OCI-LY3 (cell line): ENCODE results near the gene BTNL8.

ENCODE experiments used
- EZH2phosphoT487 ChIP-seq: fragments of 200-600 bp; shearing (Covaris generic); IDR thresholded peaks from 2 replicates; pipeline ENCODE4 v1.6.1; 2018; ENCODE audit warnings: antibody characterized with exemption, mixed run types, low read depth
- TF ChIP-seq, protein P1 (sequence below): fragments of 200-600, 300-600 bp; sonication (generic); IDR thresholded peaks from 2 replicates; pipeline ENCODE4 v1.5.1; 2014; ENCODE audit warnings: antibody characterized with exemption, low read length, low read depth

DNA sequence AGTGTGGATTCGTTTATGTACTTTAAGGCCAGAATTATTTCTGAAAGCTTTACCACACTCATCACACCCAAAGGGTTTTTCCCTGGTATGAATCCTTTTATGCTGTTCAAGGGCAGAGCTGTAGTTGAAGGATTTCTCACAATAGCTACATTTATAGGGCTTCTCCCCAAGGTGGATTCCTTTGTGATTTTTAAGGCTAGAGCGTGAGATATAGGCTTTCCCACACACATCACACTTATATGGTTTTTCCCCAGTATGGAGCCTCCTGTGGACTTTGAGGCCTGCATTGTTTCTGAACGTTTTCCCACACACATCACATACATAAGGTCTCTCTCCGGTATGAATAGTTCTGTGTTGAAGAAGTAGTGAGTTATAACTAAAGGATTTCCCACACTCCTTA lies 49.1 kb upstream of the BTNL8 start:
- TF ChIP-seq, protein P1, sequence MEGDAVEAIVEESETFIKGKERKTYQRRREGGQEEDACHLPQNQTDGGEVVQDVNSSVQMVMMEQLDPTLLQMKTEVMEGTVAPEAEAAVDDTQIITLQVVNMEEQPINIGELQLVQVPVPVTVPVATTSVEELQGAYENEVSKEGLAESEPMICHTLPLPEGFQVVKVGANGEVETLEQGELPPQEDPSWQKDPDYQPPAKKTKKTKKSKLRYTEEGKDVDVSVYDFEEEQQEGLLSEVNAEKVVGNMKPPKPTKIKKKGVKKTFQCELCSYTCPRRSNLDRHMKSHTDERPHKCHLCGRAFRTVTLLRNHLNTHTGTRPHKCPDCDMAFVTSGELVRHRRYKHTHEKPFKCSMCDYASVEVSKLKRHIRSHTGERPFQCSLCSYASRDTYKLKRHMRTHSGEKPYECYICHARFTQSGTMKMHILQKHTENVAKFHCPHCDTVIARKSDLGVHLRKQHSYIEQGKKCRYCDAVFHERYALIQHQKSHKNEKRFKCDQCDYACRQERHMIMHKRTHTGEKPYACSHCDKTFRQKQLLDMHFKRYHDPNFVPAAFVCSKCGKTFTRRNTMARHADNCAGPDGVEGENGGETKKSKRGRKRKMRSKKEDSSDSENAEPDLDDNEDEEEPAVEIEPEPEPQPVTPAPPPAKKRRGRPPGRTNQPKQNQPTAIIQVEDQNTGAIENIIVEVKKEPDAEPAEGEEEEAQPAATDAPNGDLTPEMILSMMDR, result no peak
- TF ChIP-seq EZH2phosphoT487, result no peak
